22Rv1 (cell line): ENCODE results near the gene CA10.

Experiments used
- ZFX ChIP-seq: fragments of 450-650 bp; IDR thresholded peaks from 2 replicates; pipeline ENCODE4 v1.6.1; 2017; ENCODE audit warnings: antibody characterized with exemption, borderline replicate concordance
- TF ChIP-seq, protein P1 (sequence below): fragments of 450-650 bp; IDR thresholded peaks from 2 replicates; pipeline ENCODE4 v1.5.1; 2017; ENCODE audit warnings: mild to moderate bottlenecking

DNA sequence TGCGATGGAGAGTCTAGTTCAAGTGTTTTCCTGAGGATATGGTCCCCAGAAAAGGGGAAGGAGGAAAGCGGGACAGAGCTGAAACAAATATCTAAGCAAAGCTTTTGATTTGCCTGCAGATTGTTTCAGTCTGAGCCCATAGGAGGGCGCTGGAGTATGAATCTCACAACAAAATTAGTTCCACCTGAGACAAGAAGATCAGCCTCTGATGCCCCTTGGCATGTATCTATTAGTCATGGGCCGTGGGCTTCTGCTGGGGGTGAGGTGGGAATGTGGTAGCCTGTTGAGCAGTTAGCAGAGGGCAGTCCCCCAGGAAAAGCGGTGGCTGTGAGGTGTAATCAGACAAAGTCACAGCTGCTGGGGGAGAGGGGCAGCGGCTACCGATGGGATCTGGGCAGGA lies 446.9 kb downstream of the CA10 start:
- TF ChIP-seq, protein P1, sequence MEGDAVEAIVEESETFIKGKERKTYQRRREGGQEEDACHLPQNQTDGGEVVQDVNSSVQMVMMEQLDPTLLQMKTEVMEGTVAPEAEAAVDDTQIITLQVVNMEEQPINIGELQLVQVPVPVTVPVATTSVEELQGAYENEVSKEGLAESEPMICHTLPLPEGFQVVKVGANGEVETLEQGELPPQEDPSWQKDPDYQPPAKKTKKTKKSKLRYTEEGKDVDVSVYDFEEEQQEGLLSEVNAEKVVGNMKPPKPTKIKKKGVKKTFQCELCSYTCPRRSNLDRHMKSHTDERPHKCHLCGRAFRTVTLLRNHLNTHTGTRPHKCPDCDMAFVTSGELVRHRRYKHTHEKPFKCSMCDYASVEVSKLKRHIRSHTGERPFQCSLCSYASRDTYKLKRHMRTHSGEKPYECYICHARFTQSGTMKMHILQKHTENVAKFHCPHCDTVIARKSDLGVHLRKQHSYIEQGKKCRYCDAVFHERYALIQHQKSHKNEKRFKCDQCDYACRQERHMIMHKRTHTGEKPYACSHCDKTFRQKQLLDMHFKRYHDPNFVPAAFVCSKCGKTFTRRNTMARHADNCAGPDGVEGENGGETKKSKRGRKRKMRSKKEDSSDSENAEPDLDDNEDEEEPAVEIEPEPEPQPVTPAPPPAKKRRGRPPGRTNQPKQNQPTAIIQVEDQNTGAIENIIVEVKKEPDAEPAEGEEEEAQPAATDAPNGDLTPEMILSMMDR = 0 out of 2 replicates have a peak, but pooled peaks have one; percentile 8
- TF ChIP-seq ZFX = no peak
